Left kidney (tissue), 8 donors: ENCODE data around the gene C2CD4D. TPM values are rescaled to one million over a fixed set of nuclear protein-coding genes. Genes with fewer than 3 reads are reported as not detected.
"Not testable (repeated sequence)": the region's sequence is repeated elsewhere in the genome, so short reads cannot be mapped to it uniquely, and the experiment has no call there.

ENCODE experiments used
- DNase-seq: peaks from one replicate; pipeline ENCODE4 v3.0.0-alpha.2; 2013
- long read RNA-seq, 8 donors: transcript quantifications; one replicate each; lab custom pipeline, GENCODE V29; 2026
- polyA plus RNA-seq: library from polyadenylated mRNA; unstranded; fragments of 120-200 nt; gene quantifications from one replicate; pipeline ENCODE4 v1.2.1, GENCODE V29; 2013; ENCODE audit not compliant: insufficient read length

The C2CD4D gene
- polyA plus RNA-seq = 0.20 TPM
- long read RNA-seq, donor 1 = 0 reads
- long read RNA-seq, donor 2 = 0 reads
- long read RNA-seq, donor 3 = 0 reads
- long read RNA-seq, donor 4 = 0 reads
- long read RNA-seq, donor 5 = 0 reads
- long read RNA-seq, donor 6 = 0 reads
- long read RNA-seq, donor 7 = 0 reads
- long read RNA-seq, donor 8 = 0 reads

- no peak for DNase-seq
Measured at GRCh38 chr1:151839457-151840403, at the start of gene C2CD4D. Gene C2CD4D, minus strand, starts transcription at chr1:151839820. Its CDS starts 831 bp downstream, at chr1:151838989.

GRCh38 chr1:151888972-151889570, 49.5 kb upstream of the C2CD4D start:
- no peak for DNase-seq

- no peak for DNase-seq
Measured at GRCh38 chr1:151887028-151887427, 47.4 kb upstream of the C2CD4D start.

- DNase-seq = no peak
Measured at GRCh38 chr1:151885479-151885878, 45.9 kb upstream of the C2CD4D start.

GRCh38 chr1:151884879-151885278, 45.3 kb upstream of the C2CD4D start:
- not testable (repeated sequence) for DNase-seq

- DNase-seq = not testable (repeated sequence)
Measured at GRCh38 chr1:151884445-151884844, 44.8 kb upstream of the C2CD4D start.

GRCh38 chr1:151883898-151884297, 44.3 kb upstream of the C2CD4D start:
- DNase-seq = not testable (repeated sequence)

GRCh38 chr1:151882918-151883317, 43.3 kb upstream of the C2CD4D start:
- not testable (repeated sequence) for DNase-seq

- DNase-seq = no peak
Measured at GRCh38 chr1:151882466-151882865, 42.8 kb upstream of the C2CD4D start.

- DNase-seq = no peak
Measured at GRCh38 chr1:151881479-151881878, 41.9 kb upstream of the C2CD4D start.

- no peak for DNase-seq
Measured at GRCh38 chr1:151875419-151876097, 35.9 kb upstream of the C2CD4D start.

GRCh38 chr1:151872776-151873175, 33.2 kb upstream of the C2CD4D start:
- DNase-seq = not testable (repeated sequence)

GRCh38 chr1:151871284-151872030, 31.8 kb upstream of the C2CD4D start:
- no peak for DNase-seq

- peak; percentile 5 for DNase-seq
Measured at GRCh38 chr1:151868486-151868885, 28.9 kb upstream of the C2CD4D start.

- no peak for DNase-seq
Measured at GRCh38 chr1:151867765-151868411, 28.3 kb upstream of the C2CD4D start.

- DNase-seq = no peak
Measured at GRCh38 chr1:151867321-151867720, 27.7 kb upstream of the C2CD4D start.

- DNase-seq = no peak
Measured at GRCh38 chr1:151864411-151864810, 24.8 kb upstream of the C2CD4D start.

GRCh38 chr1:151862604-151863003, 23.0 kb upstream of the C2CD4D start:
- DNase-seq = no peak

GRCh38 chr1:151860504-151861187, 21.0 kb upstream of the C2CD4D start:
- no peak for DNase-seq

- DNase-seq = no peak
Measured at GRCh38 chr1:151859891-151860293, 20.3 kb upstream of the C2CD4D start.
